Suprapubic skin (tissue), 4 donors: ENCODE results near the gene ANKEF1. TPM values are rescaled to one million over a fixed set of nuclear protein-coding genes. Genes with fewer than 3 reads are reported as not detected.
A peak's percentile ranks its signal among the peaks of the same experiment; 100 is the strongest.

Experiments
- DNase-seq, 2 donors: peaks; one replicate each; pipeline ENCODE4 v3.0.0-alpha.2; 2019; ENCODE audit warnings: low spot score in 2 of 2
- H3K27ac ChIP-seq: fragments of 200-600 bp; sonication (generic); one replicate; pipeline ENCODE4 v1.5.1; 2019
- H3K27me3 ChIP-seq: fragments of 200-600 bp; sonication (generic); one replicate; pipeline ENCODE4 v1.5.1; 2019
- H3K36me3 ChIP-seq: fragments of 200-600 bp; sonication (generic); one replicate; pipeline ENCODE4 v1.5.1; 2019
- H3K4me1 ChIP-seq: fragments of 200-600 bp; sonication (generic); one replicate; pipeline ENCODE4 v1.5.1; 2019
- H3K4me3 ChIP-seq: fragments of 200-600 bp; sonication (generic); one replicate; pipeline ENCODE4 v1.5.1; 2019; ENCODE audit warnings: mild to moderate bottlenecking
- H3K9me3 ChIP-seq: fragments of 200-600 bp; sonication (generic); one replicate; pipeline ENCODE4 v1.5.1; 2019
- CTCF ChIP-seq, 2 donors: fragments of 200-600 bp in 1 of 2; fragments of 450-650 bp in 1 of 2; sonication (generic) in 1 of 2; IDR thresholded peaks; one replicate each; pipeline ENCODE4 v1.5.1; 2016 to 2019; ENCODE audit warnings: antibody characterized with exemption in 2 of 2, mild to moderate bottlenecking in 1 of 2, moderate library complexity in 1 of 2
- EP300 ChIP-seq: sonication (generic); formaldehyde crosslinking; IDR thresholded peaks from one replicate; pipeline ENCODE4 v1.6.1; 2017; ENCODE audit warnings: antibody characterized with exemption
- POLR2A ChIP-seq, 2 donors: fragments of 450-650 bp; IDR thresholded peaks; one replicate each; pipeline ENCODE4 v1.6.1; 2017; ENCODE audit warnings: antibody characterized with exemption in 2 of 2, mild to moderate bottlenecking in 2 of 2, moderate library complexity in 2 of 2
- POLR2AphosphoS5 ChIP-seq, 3 donors: sonication (generic); formaldehyde crosslinking; IDR thresholded peaks; one replicate each; pipeline ENCODE4 v1.6.1; 2017; ENCODE audit warnings: antibody characterized with exemption in 3 of 3
- WGBS: methylation state at CpG from one replicate; pipeline ENCODE4 v1.1.5; 2018; 5-methylcytosine and 5-hydroxymethylcytosine counted together
- total RNA-seq, 4 donors: library from RNA; depleted of rRNA; stranded (reverse); fragments of >200 nt; gene quantifications; one replicate each; pipeline ENCODE4 v1.1.0, GENCODE V29; 2016

ANKEF1 gene
- 10 to 100 TPM in 1 of 4 donors, 1 to 10 TPM in 3; 3.7 to 11.0 (median 4.6) TPM for total RNA-seq

- H3K9me3 ChIP-seq, result no peaks in the 10 kb centered on the region
- no peaks in the 10 kb centered on the region for H3K27me3 ChIP-seq
- peak within 1 kb of the TSS; percentile 65 for H3K4me3 ChIP-seq
- H3K36me3 ChIP-seq, result no peaks in the 10 kb centered on the region
- peak in 1 of 2 donors; percentile 78 for DNase-seq
- TF ChIP-seq POLR2A (IDR thresholded peaks at IDR 0.05), result no peak
- TF ChIP-seq CTCF (IDR thresholded peaks at IDR 0.05), result peak in 1 of 2 donors; percentile 15
- TF ChIP-seq POLR2AphosphoS5 (IDR thresholded peaks at IDR 0.05), result no peak
- 4% methylated on average over 29 of the region's 65 CpGs for WGBS
- H3K4me1 ChIP-seq, result peaks cover 30% of the 10 kb centered on the region
- H3K27ac ChIP-seq, result peak within 1 kb of the TSS; percentile 73
These were observed at the start of gene ANKEF1 for GRCh38 chr20:10034717-10035571. Gene ANKEF1, plus strand, starts transcription at chr20:10034987. Its CDS starts 3,315 bp downstream, at chr20:10038302.

GRCh38 chr20:9985281-9985680 is 49.5 kb upstream of the ANKEF1 start:
- no peak overlapping the region for H3K27ac ChIP-seq
- H3K4me1 ChIP-seq, result peaks cover 14% of the 10 kb centered on the region
- H3K36me3 ChIP-seq, result no peaks in the 10 kb centered on the region
- DNase-seq, result no peak
- TF ChIP-seq CTCF (IDR thresholded peaks at IDR 0.05) (no peak), POLR2A (IDR thresholded peaks at IDR 0.05) (no peak), EP300 (no peak), POLR2AphosphoS5 (IDR thresholded peaks at IDR 0.05) (no peak)
- no peak overlapping the region for H3K4me3 ChIP-seq
- H3K27me3 ChIP-seq, result no peaks in the 10 kb centered on the region
- no peaks in the 10 kb centered on the region for H3K9me3 ChIP-seq

GRCh38 chr20:9985773-9986172 is 49.0 kb upstream of the ANKEF1 start:
- TF ChIP-seq CTCF (IDR thresholded peaks at IDR 0.05), result no peak
- TF ChIP-seq EP300, result no peak
- no peak for TF ChIP-seq POLR2A (IDR thresholded peaks at IDR 0.05)
- no peak for TF ChIP-seq POLR2AphosphoS5 (IDR thresholded peaks at IDR 0.05)
- no peaks in the 10 kb centered on the region for H3K9me3 ChIP-seq
- no peak overlapping the region for H3K4me3 ChIP-seq
- no peak overlapping the region for H3K27ac ChIP-seq
- no peak for DNase-seq
- peaks cover 14% of the 10 kb centered on the region for H3K4me1 ChIP-seq
- H3K27me3 ChIP-seq, result no peaks in the 10 kb centered on the region
- H3K36me3 ChIP-seq, result no peaks in the 10 kb centered on the region
- WGBS, result 52% methylated on average over 2 of the region's 2 CpGs

DNA sequence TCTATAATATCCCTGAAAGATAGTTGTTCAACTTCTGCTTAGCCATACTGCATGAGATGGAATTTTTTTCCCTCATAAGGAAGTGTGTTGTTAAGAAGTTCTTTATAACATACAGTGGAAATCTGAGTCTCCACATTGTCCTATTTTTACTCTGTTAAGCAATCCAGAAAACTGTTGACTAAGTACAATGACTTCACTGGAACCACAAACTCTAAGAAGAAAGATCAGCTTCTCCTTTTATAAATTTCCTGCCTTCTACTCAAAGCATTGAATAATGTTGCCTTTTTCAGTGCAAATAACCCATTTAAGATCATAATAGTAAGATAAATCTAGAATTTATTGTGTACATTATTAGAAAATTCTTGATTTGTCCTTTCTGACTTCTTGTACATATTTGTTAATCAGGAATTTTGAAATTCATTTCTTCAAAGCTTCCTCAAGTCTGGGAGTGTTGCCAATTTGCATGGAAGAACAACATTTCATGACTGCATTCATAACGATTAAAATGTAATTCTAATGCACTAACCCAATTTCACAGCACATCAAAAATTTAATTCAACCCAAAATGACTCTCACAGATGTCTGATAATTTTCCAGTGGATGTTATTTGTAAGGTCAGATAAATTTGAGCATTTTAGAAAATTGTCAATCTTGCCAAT is 45.6 kb upstream of the ANKEF1 start:
- TF ChIP-seq CTCF (IDR thresholded peaks at IDR 0.05), result no peak
- TF ChIP-seq POLR2AphosphoS5 (IDR thresholded peaks at IDR 0.05), result no peak
- no peak for TF ChIP-seq POLR2A (IDR thresholded peaks at IDR 0.05)
- no peak for TF ChIP-seq EP300
- H3K4me3 ChIP-seq, result no peak overlapping the region
- H3K4me1 ChIP-seq, result peaks cover 10% of the 10 kb centered on the region
- no peaks in the 10 kb centered on the region for H3K27me3 ChIP-seq
- 6% methylated on average over 1 of the region's 1 CpG for WGBS
- DNase-seq, result no peak
- H3K27ac ChIP-seq, result peak overlapping the region; percentile 15
- no peaks in the 10 kb centered on the region for H3K36me3 ChIP-seq
- no peaks in the 10 kb centered on the region for H3K9me3 ChIP-seq

GRCh38 chr20:9993137-9993536 is 41.6 kb upstream of the ANKEF1 start:
- Histone ChIP-seq H3K36me3 (no peaks in the 10 kb centered on the region), H3K27me3 (no peaks in the 10 kb centered on the region), H3K4me3 (no peak overlapping the region), H3K9me3 (no peaks in the 10 kb centered on the region), H3K27ac (no peak overlapping the region), H3K4me1 (peaks cover 10% of the 10 kb centered on the region)
- no peak for DNase-seq
- WGBS, result 89% methylated on average over 4 of the region's 4 CpGs
- TF ChIP-seq CTCF (IDR thresholded peaks at IDR 0.05) (no peak), POLR2AphosphoS5 (IDR thresholded peaks at IDR 0.05) (no peak)
